K562 (cell line): ENCODE results near the gene FOXD2.

Experiments used
- CC2D1A ChIP-seq: fragments of 450-650 bp; IDR thresholded peaks from 2 replicates; pipeline ENCODE4 v1.6.1; 2017; ENCODE audit warnings: mild to moderate bottlenecking
- EZH2 ChIP-seq: IDR thresholded peaks from 2 replicates; pipeline ENCODE4 v1.6.1; 2012; ENCODE audit warnings: low read depth, mild to moderate bottlenecking, inconsistent platforms, low read length, borderline replicate concordance
- FOXA1 ChIP-seq: fragments of 450-650 bp; IDR thresholded peaks from 2 replicates; pipeline ENCODE4 v1.6.1; 2016; ENCODE audit warnings: mild to moderate bottlenecking, borderline replicate concordance
- GABPB2 ChIP-seq: fragments of 250-450 bp; sonication (Bioruptor Pico); conservative IDR thresholded peaks from 2 replicates; pipeline ENCODE4 v1.5.1; 2021; ENCODE audit warnings: mild to moderate bottlenecking
- HDAC2 ChIP-seq: fragments of 450-650 bp; IDR thresholded peaks from 2 replicates; pipeline ENCODE4 v1.6.1; 2016; ENCODE audit warnings: mild to moderate bottlenecking
- JUN ChIP-seq, 2 experiments: sonication (generic) in 1 of 2; formaldehyde crosslinking in 1 of 2; IDR thresholded peaks; 2 replicates each; pipeline versions ENCODE4 v1.6.1 to v1.8.0; 2012 to 2022; ENCODE audit warnings: borderline replicate concordance in 2 of 2, mild to moderate bottlenecking in 2 of 2, improper control_type of control experiment in 1 of 2, low read depth in 1 of 2, low read length in 1 of 2, missing genetic modification reagents in 1 of 2
- POLR2A ChIP-seq: fragments of 450-650 bp; conservative IDR thresholded peaks from 2 replicates; pipeline ENCODE4 v1.6.1; 2016
- SMAD2 ChIP-seq: fragments of 150-350 bp; IDR thresholded peaks from 2 replicates; pipeline ENCODE4 v1.6.1; 2014; ENCODE audit warnings: low read depth, mild to moderate bottlenecking, low read length
- TARDBP ChIP-seq: fragments of 450-650 bp; IDR thresholded peaks from 2 replicates; pipeline ENCODE4 v1.6.1; 2016
- TCF7 ChIP-seq: sonication (generic); IDR thresholded peaks from 2 replicates; pipeline ENCODE4 v1.6.1; 2016; ENCODE audit warnings: antibody characterized with exemption, borderline replicate concordance
- ZKSCAN1 ChIP-seq: fragments of 150-350 bp; IDR thresholded peaks from 2 replicates; pipeline ENCODE4 v1.6.1; 2016; ENCODE audit warnings: low read depth, low read length
- ZNF184 ChIP-seq: sonication (generic); formaldehyde crosslinking; IDR thresholded peaks from 2 replicates; pipeline ENCODE4 v1.5.0; 2020; ENCODE audit warnings: missing genetic modification reagents
- TF ChIP-seq, protein P1 (sequence below): sonication (generic); formaldehyde crosslinking; IDR thresholded peaks from 2 replicates; pipeline ENCODE4 v1.9.0; 2022; ENCODE audit warnings: mild to moderate bottlenecking, missing genetic modification reagents
- TF ChIP-seq, protein P2 (sequence below): fragments of 250-450 bp; sonication (Bioruptor Pico); IDR thresholded peaks from 2 replicates; pipeline ENCODE4 v1.8.0; 2021; ENCODE audit warnings: moderate library complexity, mild to moderate bottlenecking, inconsistent platforms

DNA sequence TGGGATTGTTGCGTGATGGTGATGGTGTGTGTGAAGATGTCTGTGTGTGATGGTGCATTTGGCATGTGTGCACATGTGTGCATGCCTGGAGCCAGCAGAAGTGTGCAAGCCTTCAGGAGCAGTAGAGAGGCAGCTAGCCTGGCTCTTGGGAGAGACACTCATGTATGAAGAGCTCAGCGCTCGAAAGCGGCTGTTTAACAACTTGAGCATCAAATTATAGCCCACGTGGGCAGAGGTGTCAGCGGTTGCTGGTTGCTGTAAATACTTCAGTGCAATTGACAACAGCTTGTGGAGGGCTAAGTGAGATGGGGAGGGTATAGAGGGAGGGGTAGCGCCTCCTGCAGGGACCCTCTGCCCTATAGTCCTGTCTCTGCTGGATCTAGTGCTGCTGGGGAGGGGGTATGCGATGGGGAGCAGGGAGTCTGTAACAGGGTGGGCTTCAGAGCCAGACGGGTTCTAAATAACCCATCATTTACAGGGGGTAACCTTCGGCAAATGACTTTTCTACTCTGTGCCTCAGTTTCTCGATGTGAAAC is 21.5 kb downstream of the FOXD2 start:
- no peak for TF ChIP-seq POLR2A
- TF ChIP-seq TCF7 = no peak
- no peak for TF ChIP-seq ZKSCAN1
- TF ChIP-seq HDAC2 = no peak
- no peak for TF ChIP-seq GABPB2 (CRISPR knock-in tag)
- no peak for TF ChIP-seq JUN (IDR thresholded peaks at IDR 0.05; ENCODE audit: borderline replicate concordance, low read depth, low read length)
- no peak for TF ChIP-seq JUN (CRISPR knock-in tag; IDR thresholded peaks at IDR 0.05; ENCODE audit: borderline replicate concordance)
- TF ChIP-seq, protein P1, sequence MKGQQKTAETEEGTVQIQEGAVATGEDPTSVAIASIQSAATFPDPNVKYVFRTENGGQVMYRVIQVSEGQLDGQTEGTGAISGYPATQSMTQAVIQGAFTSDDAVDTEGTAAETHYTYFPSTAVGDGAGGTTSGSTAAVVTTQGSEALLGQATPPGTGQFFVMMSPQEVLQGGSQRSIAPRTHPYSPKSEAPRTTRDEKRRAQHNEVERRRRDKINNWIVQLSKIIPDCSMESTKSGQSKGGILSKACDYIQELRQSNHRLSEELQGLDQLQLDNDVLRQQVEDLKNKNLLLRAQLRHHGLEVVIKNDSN (CRISPR knock-in tag) = no peak
- no peak for TF ChIP-seq TARDBP
- no peak for TF ChIP-seq CC2D1A
- no peak for TF ChIP-seq ZNF184 (CRISPR knock-in tag)
- no peak for TF ChIP-seq EZH2
- TF ChIP-seq, protein P2, sequence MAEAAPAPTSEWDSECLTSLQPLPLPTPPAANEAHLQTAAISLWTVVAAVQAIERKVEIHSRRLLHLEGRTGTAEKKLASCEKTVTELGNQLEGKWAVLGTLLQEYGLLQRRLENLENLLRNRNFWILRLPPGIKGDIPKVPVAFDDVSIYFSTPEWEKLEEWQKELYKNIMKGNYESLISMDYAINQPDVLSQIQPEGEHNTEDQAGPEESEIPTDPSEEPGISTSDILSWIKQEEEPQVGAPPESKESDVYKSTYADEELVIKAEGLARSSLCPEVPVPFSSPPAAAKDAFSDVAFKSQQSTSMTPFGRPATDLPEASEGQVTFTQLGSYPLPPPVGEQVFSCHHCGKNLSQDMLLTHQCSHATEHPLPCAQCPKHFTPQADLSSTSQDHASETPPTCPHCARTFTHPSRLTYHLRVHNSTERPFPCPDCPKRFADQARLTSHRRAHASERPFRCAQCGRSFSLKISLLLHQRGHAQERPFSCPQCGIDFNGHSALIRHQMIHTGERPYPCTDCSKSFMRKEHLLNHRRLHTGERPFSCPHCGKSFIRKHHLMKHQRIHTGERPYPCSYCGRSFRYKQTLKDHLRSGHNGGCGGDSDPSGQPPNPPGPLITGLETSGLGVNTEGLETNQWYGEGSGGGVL (CRISPR knock-in tag) = no peak
- TF ChIP-seq FOXA1 = no peak
- TF ChIP-seq SMAD2 = no peak
